LNCaP clone FGC (cell line): Measurements from ENCODE around the gene RTN4R.
A peak's percentile ranks its signal among the peaks of the same experiment; 100 is the strongest.

ENCODE experiments used
- DNase-seq: peaks from one replicate; pipeline ENCODE4 v3.0.0-alpha.2; 2011; ENCODE audit warnings: low read depth
- H3K4me3 ChIP-seq: 2 replicates; pipeline ENCODE4 v1.5.1; 2011; ENCODE audit warnings: mild to moderate bottlenecking, low read depth, low read length, control low read depth
- TF ChIP-seq, protein P1 (sequence below): IDR thresholded peaks from 2 replicates; pipeline ENCODE4 v1.5.1; 2012; ENCODE audit warnings: mild to moderate bottlenecking; ENCODE audit not compliant: control insufficient read depth, insufficient read depth; ENCODE audit errors: extremely low read depth

The RTN4R gene

GRCh38 chr22:20217563-20217962 is 50.6 kb downstream of the RTN4R start:
- no peak for DNase-seq
- TF ChIP-seq, protein P1, sequence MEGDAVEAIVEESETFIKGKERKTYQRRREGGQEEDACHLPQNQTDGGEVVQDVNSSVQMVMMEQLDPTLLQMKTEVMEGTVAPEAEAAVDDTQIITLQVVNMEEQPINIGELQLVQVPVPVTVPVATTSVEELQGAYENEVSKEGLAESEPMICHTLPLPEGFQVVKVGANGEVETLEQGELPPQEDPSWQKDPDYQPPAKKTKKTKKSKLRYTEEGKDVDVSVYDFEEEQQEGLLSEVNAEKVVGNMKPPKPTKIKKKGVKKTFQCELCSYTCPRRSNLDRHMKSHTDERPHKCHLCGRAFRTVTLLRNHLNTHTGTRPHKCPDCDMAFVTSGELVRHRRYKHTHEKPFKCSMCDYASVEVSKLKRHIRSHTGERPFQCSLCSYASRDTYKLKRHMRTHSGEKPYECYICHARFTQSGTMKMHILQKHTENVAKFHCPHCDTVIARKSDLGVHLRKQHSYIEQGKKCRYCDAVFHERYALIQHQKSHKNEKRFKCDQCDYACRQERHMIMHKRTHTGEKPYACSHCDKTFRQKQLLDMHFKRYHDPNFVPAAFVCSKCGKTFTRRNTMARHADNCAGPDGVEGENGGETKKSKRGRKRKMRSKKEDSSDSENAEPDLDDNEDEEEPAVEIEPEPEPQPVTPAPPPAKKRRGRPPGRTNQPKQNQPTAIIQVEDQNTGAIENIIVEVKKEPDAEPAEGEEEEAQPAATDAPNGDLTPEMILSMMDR = no peak
- H3K4me3 ChIP-seq = no peak overlapping the region

DNA sequence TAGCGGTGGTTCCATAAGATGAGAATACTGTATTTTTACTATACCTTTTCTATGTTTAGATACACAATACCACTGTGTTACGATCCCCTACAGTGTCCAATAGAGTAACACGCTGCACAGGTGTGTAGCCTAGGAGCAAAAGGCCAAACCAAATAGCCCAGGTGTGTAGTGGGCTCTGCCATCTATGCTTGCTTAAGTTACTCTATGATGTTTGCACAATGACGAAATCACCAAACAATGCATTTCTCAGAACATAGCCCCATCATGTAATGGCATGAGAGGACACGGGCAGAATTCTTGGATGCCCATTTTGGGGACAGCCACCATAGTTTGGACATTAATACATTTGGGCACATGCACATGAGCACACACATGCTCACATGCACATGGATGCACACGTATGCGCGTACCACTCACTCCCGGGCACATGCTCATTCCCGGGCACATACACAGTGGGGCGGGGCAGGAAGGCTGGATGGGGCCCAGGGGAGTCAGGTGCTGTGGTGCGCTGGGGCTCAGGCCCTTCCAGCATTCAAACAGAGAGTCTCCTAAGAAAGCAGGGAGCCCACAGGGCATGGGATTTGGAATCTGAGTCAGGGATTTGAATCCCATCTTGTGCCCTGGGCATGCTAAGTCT is 51.1 kb downstream of the RTN4R start:
- peak; percentile 74 for DNase-seq
- TF ChIP-seq, protein P1 = no peak

GRCh38 chr22:20215742-20216141 is 52.4 kb downstream of the RTN4R start:
- TF ChIP-seq, protein P1 = no peak
- no peak overlapping the region for H3K4me3 ChIP-seq
- no peak for DNase-seq

More for the DNA sequence above, 51.1 kb downstream of the RTN4R start:
- H3K4me3 ChIP-seq = no peak overlapping the region

DNA sequence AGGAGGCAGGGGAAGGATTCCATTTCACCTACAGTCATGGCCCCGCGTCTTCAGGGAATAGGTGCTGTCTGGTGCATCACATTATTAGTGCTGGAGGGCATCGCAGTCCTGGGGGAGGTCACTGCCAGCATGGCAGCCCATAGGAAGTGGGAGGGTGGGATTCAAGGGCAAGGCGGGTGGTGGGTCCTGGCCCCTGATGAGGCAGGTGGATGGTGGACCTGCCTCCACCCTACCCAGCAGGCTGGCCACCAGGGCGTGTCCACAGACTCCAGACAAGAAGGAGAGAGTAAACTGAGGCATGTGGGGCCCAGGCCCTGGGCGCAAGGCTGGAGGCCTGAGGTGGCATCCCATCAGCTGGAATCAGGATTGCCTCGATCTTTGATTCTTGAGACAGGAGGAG is 53.3 kb downstream of the RTN4R start:
- no peak for DNase-seq
- TF ChIP-seq, protein P1 = no peak
- H3K4me3 ChIP-seq = no peak overlapping the region

DNA sequence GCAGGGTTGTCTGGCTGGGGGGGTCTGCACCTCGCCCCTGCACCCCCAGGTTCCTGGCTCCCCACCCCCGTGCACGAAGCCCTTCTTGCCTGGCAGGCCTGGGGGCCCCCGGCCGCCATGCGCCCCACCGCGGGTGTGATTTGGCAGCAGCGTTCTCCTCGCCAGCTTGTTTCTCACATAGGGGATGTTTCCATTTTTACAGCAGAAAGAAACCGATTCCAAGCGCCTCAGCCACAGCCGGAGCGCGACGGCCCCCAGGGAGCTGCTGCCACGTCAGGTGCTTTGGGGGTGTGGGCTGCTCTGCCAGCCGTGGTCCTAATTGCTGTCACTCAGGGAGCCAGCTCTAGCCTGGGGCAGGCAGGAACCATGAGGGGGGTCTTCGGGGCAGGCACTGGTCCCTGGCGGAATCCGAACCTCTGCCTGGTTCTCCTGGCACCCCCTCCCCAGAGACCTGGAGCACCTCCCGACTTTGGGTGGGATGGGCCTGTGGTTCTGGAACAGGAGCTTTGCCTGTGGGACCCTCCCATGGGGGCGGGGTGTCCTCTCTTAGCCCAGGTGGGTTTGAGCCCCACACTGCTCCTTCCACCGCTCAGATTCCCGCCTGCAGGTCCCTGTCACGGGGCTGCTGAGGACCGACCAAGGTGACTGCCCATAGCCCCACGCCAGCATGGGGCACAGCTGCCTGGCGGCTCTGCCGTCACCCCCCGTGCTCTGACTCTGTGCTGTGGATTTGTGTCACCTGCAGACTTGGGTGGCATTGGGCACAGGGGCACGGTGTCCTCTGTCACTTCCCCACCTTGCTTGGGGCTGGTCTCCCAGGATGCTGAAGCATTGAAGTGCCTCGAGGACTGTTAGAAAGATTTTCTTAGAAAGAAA is 54.0 kb downstream of the RTN4R start:
- no peak for DNase-seq
- H3K4me3 ChIP-seq = no peak overlapping the region
- TF ChIP-seq, protein P1 = no peak

DNA sequence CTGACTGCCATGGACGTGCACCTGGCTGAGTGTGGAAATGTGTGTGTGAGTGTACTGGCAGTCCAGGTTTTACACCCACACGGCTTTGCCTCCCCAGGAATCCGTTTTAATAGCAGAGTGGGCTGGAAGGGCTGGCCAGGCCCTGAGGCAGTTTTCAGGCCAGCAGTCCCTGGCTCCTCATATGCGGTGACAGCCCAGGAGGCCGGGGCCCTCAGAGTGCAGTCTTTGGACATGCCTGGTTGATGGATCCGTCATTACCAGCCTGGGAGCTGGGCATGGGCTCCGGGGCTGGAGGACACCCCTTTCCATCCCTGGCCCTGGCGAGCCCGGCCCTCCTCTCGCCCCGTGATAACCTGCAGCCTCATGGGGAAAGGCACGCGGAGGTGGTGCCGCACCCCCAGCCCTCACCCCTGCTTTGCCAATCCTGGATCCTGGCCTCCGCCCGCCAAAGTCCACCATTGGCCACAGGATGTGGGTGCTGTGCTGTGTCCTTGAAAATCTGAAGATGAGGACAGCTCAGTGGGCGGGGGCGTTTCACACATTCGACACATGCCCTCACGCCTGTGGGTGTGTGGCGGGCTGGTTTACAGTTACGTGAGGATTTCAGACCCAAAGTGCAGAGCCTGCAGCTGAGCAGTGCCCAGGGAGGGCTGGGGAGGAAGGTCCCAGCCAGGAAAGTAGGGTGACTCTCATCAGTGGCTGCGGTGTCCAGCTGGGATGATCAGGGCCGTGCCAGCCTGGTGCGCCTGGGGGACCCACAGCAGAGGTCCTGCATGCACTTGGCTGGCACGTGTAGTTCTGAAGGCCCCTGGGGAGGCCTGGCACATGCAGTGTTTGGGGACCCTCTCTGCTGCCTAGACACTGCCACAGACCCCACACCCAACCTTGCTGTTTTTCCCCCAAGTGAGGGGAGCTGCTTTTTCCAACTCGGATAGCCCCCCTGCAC is 55.1 kb downstream of the RTN4R start:
- no peak for DNase-seq
- H3K4me3 ChIP-seq = no peak overlapping the region
- TF ChIP-seq, protein P1 = no peak
